CD4-positive, CD25-positive, alpha-beta regulatory T cell (primary cell): ENCODE measurements around the gene OPTC. TPM values are rescaled to one million over a fixed set of nuclear protein-coding genes. Genes with fewer than 3 reads are reported as not detected.
A peak's percentile ranks its signal among the peaks of the same experiment; 100 is the strongest.
"Not testable (repeated sequence)": the region's sequence is repeated elsewhere in the genome, so short reads cannot be mapped to it uniquely, and the experiment has no call there.

Experiments
- ATAC-seq, 2 donors: fragments of 150-1000 bp; cut with Tn5 transposase; one replicate each; pipeline ENCODE4 v1.10.0; 2021; ENCODE audit warnings: low read depth in 2 of 2, moderate number of reproducible peaks in 2 of 2, moderate library complexity in 1 of 2
- DNase-seq, 3 donors: peaks; one replicate each; pipeline versions ENCODE4 v3.0.0 to v3.0.0-alpha.2; 2012 to 2022; ENCODE audit warnings: mixed read lengths in 1 of 3
- H3K27ac ChIP-seq: one replicate; pipeline ENCODE4 v1.7.0; 2013; ENCODE audit warnings: mild to moderate bottlenecking, low read length; ENCODE audit not compliant: insufficient read depth, poor library complexity, severe bottlenecking
- H3K27me3 ChIP-seq: one replicate; pipeline ENCODE4 v1.7.0; 2013; ENCODE audit warnings: low read length; ENCODE audit not compliant: control insufficient read depth, insufficient read depth
- H3K36me3 ChIP-seq: one replicate; pipeline ENCODE4 v1.7.0; 2013; ENCODE audit warnings: mild to moderate bottlenecking, low read length, moderate library complexity; ENCODE audit not compliant: control insufficient read depth, insufficient read depth
- H3K4me1 ChIP-seq: 2 replicates; pipeline ENCODE4 v1.7.0; 2013; ENCODE audit warnings: mild to moderate bottlenecking, low read length; ENCODE audit not compliant: insufficient read depth, control insufficient read depth, poor library complexity, severe bottlenecking
- H3K4me3 ChIP-seq: one replicate; pipeline ENCODE4 v1.7.0; 2013; ENCODE audit warnings: low read depth, mild to moderate bottlenecking, low read length, moderate library complexity
- H3K9me3 ChIP-seq, 2 experiments: 1 replicate in 1 of 2; 2 replicates in 1 of 2; pipeline ENCODE4 v1.7.0; 2013; ENCODE audit warnings: low read length in 2 of 2, mild to moderate bottlenecking in 1 of 2, moderate library complexity in 1 of 2; ENCODE audit not compliant: control insufficient read depth in 2 of 2
- H3K27ac Mint-ChIP-seq, 3 donors: one replicate each; pipeline ENCODE4 v1.8.0; 2020 to 2022; ENCODE audit warnings: mild to moderate bottlenecking in 3 of 3, mixed read lengths in 3 of 3, moderate library complexity in 2 of 3
- H3K27me3 Mint-ChIP-seq: one replicate; pipeline ENCODE4 v1.8.0; 2022; ENCODE audit warnings: mild to moderate bottlenecking, mixed read lengths
- H3K36me3 Mint-ChIP-seq: one replicate; pipeline ENCODE4 v1.8.0; 2020; ENCODE audit warnings: mixed read lengths
- H3K4me1 Mint-ChIP-seq, 4 donors: one replicate each; pipeline ENCODE4 v1.8.0; 2020 to 2022; ENCODE audit warnings: mixed read lengths in 4 of 4, mild to moderate bottlenecking in 1 of 4
- H3K4me3 Mint-ChIP-seq, 4 donors: one replicate each; pipeline ENCODE4 v1.8.0; 2020 to 2022; ENCODE audit warnings: mild to moderate bottlenecking in 4 of 4, mixed read lengths in 4 of 4, moderate library complexity in 3 of 4
- H3K9me3 Mint-ChIP-seq, 7 donors: one replicate each; pipeline ENCODE4 v1.8.0; 2020 to 2022; ENCODE audit warnings: mixed read lengths in 7 of 7, mild to moderate bottlenecking in 3 of 7, moderate library complexity in 2 of 7
- polyA plus RNA-seq, 4 donors: library from polyadenylated mRNA; unstranded; fragments of 300-500 nt; fragmentation: Illumina TruSeq; gene quantifications; one replicate each; pipeline ENCODE4 v1.2.3, GENCODE V29; 2021
- total RNA-seq: library from RNA; stranded (reverse); gene quantifications from one replicate; pipeline ENCODE4 v1.2.3, GENCODE V29; 2022

OPTC gene
- total and polyA plus RNA-seq, 5 donors from 2014 or later: not detected

GRCh38 chr1:203465146-203465798 lies 28.7 kb upstream of the OPTC start:
- Histone ChIP-seq H3K9me3 (no peaks in the 10 kb centered on the region), H3K4me1 (no peaks in the 10 kb centered on the region), H3K27me3 (peaks cover 7% of the 10 kb centered on the region), H3K27ac (no peak overlapping the region), H3K36me3 (no peaks in the 10 kb centered on the region), H3K4me3 (no peak overlapping the region)
- Mint-ChIP-seq H3K4me1 (peaks cover 0 to 2% (median 0%) of the 10 kb centered on the region in 4 donors), H3K27ac (no peak overlapping the region), H3K4me3 (no peak overlapping the region), H3K36me3 (no peaks in the 10 kb centered on the region), H3K9me3 (peaks cover 0 to 1% (median 0%) of the 10 kb centered on the region in 7 donors), H3K27me3 (peaks cover 59% of the 10 kb centered on the region)
- DNase-seq: no peak
- no peak for ATAC-seq

DNA sequence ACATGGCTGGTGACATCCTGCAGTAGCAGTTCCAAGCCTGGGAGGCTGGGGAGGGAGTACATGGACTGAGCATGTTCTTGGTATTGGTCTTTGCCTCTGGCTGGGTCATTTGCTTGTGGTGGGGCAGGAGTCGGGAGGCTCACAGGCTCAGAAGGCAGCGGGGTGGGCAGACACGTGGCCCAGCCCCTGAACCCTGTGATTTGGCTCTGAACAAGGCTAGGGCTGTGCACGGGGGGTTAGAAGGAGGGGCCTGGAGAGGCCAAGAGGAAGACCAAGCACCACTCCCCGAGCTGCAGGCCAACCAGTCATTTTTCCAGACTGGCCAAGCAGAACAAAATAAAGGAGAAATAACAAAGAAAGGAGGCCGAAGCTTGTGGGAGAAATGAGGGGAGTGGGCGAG lies 28.0 kb upstream of the OPTC start:
- Histone ChIP-seq H3K4me3 (no peak overlapping the region), H3K36me3 (no peaks in the 10 kb centered on the region), H3K4me1 (no peaks in the 10 kb centered on the region), H3K27me3 (peaks cover 6% of the 10 kb centered on the region), H3K9me3 (no peaks in the 10 kb centered on the region), H3K27ac (no peak overlapping the region)
- no peak for DNase-seq
- Mint-ChIP-seq H3K9me3 (peaks cover 0 to 1% (median 0%) of the 10 kb centered on the region in 7 donors), H3K27ac (no peak overlapping the region), H3K4me3 (no peak overlapping the region), H3K27me3 (peaks cover 56% of the 10 kb centered on the region), H3K4me1 (peaks cover 0 to 2% (median 0%) of the 10 kb centered on the region in 4 donors), H3K36me3 (no peaks in the 10 kb centered on the region)
- ATAC-seq: no peak

- H3K4me1 Mint-ChIP-seq, H3K4me3 ChIP-seq, H3K36me3 ChIP-seq, H3K4me3 Mint-ChIP-seq, H3K27me3 ChIP-seq, H3K4me1 ChIP-seq, H3K27ac Mint-ChIP-seq, H3K9me3 Mint-ChIP-seq, H3K9me3 ChIP-seq, ATAC-seq, H3K27ac ChIP-seq, H3K36me3 Mint-ChIP-seq, DNase-seq: not testable (repeated sequence)
- peaks cover 47% of the 10 kb centered on the region for H3K27me3 Mint-ChIP-seq
Measured at GRCh38 chr1:203466906-203467549, 26.9 kb upstream of the OPTC start.

DNA sequence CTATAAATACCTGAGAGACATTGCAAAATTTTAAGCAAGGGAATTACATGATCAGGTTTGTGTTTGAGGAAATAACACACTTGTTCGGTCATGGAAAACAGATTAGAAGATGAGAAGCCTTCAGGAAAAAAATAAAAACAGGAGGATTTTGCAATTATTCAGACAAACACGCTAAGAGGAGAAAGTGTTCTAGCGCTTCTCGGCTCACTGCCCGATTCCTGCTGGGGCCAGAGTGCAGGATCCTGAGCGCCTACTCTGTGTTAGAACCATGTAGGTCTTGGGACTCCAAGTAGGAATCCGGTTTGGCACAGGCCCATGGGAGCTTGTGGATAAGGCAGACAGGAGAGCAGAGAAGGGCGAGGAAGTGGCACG lies 26.4 kb upstream of the OPTC start:
- H3K4me1 Mint-ChIP-seq: no peaks in the 10 kb centered on the region
- no peak overlapping the region for H3K27ac ChIP-seq
- H3K4me1 ChIP-seq: no peaks in the 10 kb centered on the region
- H3K36me3 Mint-ChIP-seq: no peaks in the 10 kb centered on the region
- peaks cover 0 to 1% (median 0%) of the 10 kb centered on the region in 7 donors for H3K9me3 Mint-ChIP-seq
- H3K27me3 ChIP-seq: peaks cover 6% of the 10 kb centered on the region
- H3K36me3 ChIP-seq: no peaks in the 10 kb centered on the region
- ATAC-seq (no peak), DNase-seq (no peak)
- H3K27ac Mint-ChIP-seq: peak overlapping the region in 1 of 3 donors; percentile 82
- no peaks in the 10 kb centered on the region for H3K9me3 ChIP-seq
- peaks cover 42% of the 10 kb centered on the region for H3K27me3 Mint-ChIP-seq
- H3K4me3 Mint-ChIP-seq: no peak overlapping the region
- no peak overlapping the region for H3K4me3 ChIP-seq

DNA sequence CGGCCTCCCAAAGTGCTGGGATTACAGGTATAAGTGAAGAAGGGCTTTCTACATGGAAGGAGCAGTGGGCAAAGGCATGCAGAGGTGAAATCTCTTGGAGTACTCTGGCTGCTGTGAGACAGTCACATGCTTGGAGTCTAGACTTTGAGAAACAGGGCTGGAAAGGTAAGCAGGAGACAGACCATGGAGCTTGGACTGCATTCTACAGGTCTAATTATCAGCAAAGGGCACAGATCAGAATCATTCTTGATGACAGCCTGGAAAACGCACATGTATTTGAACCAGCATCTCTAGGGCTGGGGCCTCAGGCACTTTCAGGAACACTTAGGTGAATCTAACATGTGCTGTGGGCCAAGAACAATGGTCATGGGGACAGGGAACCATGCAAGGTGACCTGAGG lies 25.6 kb upstream of the OPTC start:
- no peak overlapping the region for H3K27ac Mint-ChIP-seq
- no peak for DNase-seq
- H3K4me3 Mint-ChIP-seq: no peak overlapping the region
- Histone ChIP-seq H3K4me1 (no peaks in the 10 kb centered on the region), H3K36me3 (no peaks in the 10 kb centered on the region), H3K27ac (no peak overlapping the region), H3K27me3 (peaks cover 10% of the 10 kb centered on the region), H3K9me3 (no peaks in the 10 kb centered on the region), H3K4me3 (no peak overlapping the region)
- no peak for ATAC-seq
- no peaks in the 10 kb centered on the region for H3K4me1 Mint-ChIP-seq
- H3K9me3 Mint-ChIP-seq: peaks cover 0 to 1% (median 0%) of the 10 kb centered on the region in 7 donors
- peaks cover 40% of the 10 kb centered on the region for H3K27me3 Mint-ChIP-seq
- no peaks in the 10 kb centered on the region for H3K36me3 Mint-ChIP-seq

GRCh38 chr1:203470240-203470639 lies 23.7 kb upstream of the OPTC start:
- no peak overlapping the region for H3K4me3 ChIP-seq
- H3K4me1 ChIP-seq: no peaks in the 10 kb centered on the region
- H3K27ac ChIP-seq: no peak overlapping the region
- Mint-ChIP-seq H3K4me3 (no peak overlapping the region), H3K27me3 (peaks cover 36% of the 10 kb centered on the region), H3K36me3 (no peaks in the 10 kb centered on the region), H3K9me3 (peaks cover 0 to 1% (median 0%) of the 10 kb centered on the region in 7 donors), H3K27ac (no peak overlapping the region), H3K4me1 (no peaks in the 10 kb centered on the region)
- H3K36me3 ChIP-seq: no peaks in the 10 kb centered on the region
- peaks cover 8% of the 10 kb centered on the region for H3K27me3 ChIP-seq
- DNase-seq (no peak), ATAC-seq (no peak)
- no peaks in the 10 kb centered on the region for H3K9me3 ChIP-seq

- no peak overlapping the region for H3K4me3 Mint-ChIP-seq
- H3K9me3 ChIP-seq: no peaks in the 10 kb centered on the region
- no peaks in the 10 kb centered on the region for H3K36me3 Mint-ChIP-seq
- no peaks in the 10 kb centered on the region for H3K4me1 Mint-ChIP-seq
- no peaks in the 10 kb centered on the region for H3K4me1 ChIP-seq
- peaks cover 12% of the 10 kb centered on the region for H3K27me3 ChIP-seq
- H3K27ac Mint-ChIP-seq: peak overlapping the region in 1 of 3 donors; percentile 6
- no peak for DNase-seq
- no peak overlapping the region for H3K4me3 ChIP-seq
- no peaks in the 10 kb centered on the region for H3K36me3 ChIP-seq
- peaks cover 41% of the 10 kb centered on the region for H3K27me3 Mint-ChIP-seq
- H3K9me3 Mint-ChIP-seq: peaks cover 0 to 1% (median 0%) of the 10 kb centered on the region in 7 donors
- no peak for ATAC-seq
- no peak overlapping the region for H3K27ac ChIP-seq
Measured at GRCh38 chr1:203471841-203472240, 22.1 kb upstream of the OPTC start.

DNA sequence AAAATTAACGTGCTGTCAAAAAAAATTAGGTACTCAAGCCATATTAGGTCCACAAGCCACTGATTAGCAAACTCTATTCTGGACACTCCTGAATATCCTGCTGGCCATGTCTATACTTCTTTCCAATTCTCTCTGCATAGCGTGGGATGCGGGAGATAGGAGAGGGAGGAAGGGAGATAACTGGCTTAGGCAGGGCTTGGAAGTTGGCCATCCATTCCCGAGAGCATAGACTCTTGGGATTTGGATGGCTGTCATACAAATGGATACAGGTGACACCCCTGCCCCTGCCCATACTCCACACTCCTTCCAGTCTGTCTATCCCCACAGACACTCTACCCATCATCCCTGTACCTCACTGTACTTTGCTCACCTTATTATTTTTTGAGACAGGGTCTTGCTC lies 20.7 kb upstream of the OPTC start:
- H3K36me3 ChIP-seq: no peaks in the 10 kb centered on the region
- Mint-ChIP-seq H3K4me3 (no peak overlapping the region), H3K27me3 (peaks cover 36% of the 10 kb centered on the region), H3K36me3 (no peaks in the 10 kb centered on the region), H3K27ac (no peak overlapping the region), H3K9me3 (no peaks in the 10 kb centered on the region), H3K4me1 (no peaks in the 10 kb centered on the region)
- H3K27ac ChIP-seq: no peak overlapping the region
- DNase-seq: no peak
- H3K27me3 ChIP-seq: peaks cover 12% of the 10 kb centered on the region
- H3K9me3 ChIP-seq: no peaks in the 10 kb centered on the region
- no peaks in the 10 kb centered on the region for H3K4me1 ChIP-seq
- no peak overlapping the region for H3K4me3 ChIP-seq
- no peak for ATAC-seq
